Raji (cell line): ENCODE results near the gene ABCC3.

Experiments
- POLR2A ChIP-seq: IDR thresholded peaks from 2 replicates; pipeline ENCODE4 v1.6.1; 2011; ENCODE audit warnings: low read depth, low read length, control low read depth; ENCODE audit not compliant: insufficient read depth

ABCC3 gene

GRCh38 chr17:50631908-50632571, 2.6 kb upstream of the ABCC3 start:
- no peak for TF ChIP-seq POLR2A

DNA sequence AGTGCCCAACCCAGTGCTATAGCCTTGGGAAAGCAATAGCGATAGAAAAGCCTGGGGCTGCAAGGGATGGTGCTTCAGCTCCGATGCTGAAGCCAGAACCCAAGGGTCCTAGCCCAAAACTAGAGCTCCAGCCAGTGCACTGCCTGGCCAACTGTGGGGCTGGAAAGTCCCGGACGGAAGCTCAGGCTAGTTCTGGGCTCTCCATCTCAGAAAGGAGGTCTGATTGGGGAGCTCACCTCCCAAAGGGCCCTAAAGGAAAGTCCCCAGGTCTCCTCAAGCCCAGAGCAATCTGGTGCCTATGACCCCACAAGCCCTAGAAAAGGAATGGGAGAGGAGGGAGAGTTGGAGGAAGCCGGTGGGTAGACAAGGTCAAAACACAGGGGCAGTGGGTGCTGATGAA, 2.0 kb upstream of the ABCC3 start:
- TF ChIP-seq POLR2A, result no peak

- TF ChIP-seq POLR2A, result no peak
These were observed 998 bp upstream of the ABCC3 start for GRCh38 chr17:50633683-50634082.

- no peak for TF ChIP-seq POLR2A
These were observed 442 bp downstream of the ABCC3 start for GRCh38 chr17:50634915-50635731.

DNA sequence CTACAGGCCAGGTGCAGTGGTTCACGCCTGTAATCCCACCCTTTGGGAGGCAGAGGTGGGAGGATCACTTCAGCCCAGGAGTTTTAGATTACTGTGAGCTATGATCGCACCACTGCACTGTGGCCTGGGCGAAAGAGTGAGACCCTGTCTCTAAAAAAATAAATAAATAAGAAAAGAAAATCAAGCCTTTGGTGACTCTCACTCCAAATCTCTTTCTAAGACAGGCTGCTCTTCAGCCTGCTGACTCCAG, 976 bp downstream of the ABCC3 start:
- TF ChIP-seq POLR2A, result no peak

- no peak for TF ChIP-seq POLR2A
These were observed 1.5 kb downstream of the ABCC3 start for GRCh38 chr17:50635982-50636803.

- TF ChIP-seq POLR2A, result no peak
These were observed 2.1 kb downstream of the ABCC3 start for GRCh38 chr17:50636804-50637195.

DNA sequence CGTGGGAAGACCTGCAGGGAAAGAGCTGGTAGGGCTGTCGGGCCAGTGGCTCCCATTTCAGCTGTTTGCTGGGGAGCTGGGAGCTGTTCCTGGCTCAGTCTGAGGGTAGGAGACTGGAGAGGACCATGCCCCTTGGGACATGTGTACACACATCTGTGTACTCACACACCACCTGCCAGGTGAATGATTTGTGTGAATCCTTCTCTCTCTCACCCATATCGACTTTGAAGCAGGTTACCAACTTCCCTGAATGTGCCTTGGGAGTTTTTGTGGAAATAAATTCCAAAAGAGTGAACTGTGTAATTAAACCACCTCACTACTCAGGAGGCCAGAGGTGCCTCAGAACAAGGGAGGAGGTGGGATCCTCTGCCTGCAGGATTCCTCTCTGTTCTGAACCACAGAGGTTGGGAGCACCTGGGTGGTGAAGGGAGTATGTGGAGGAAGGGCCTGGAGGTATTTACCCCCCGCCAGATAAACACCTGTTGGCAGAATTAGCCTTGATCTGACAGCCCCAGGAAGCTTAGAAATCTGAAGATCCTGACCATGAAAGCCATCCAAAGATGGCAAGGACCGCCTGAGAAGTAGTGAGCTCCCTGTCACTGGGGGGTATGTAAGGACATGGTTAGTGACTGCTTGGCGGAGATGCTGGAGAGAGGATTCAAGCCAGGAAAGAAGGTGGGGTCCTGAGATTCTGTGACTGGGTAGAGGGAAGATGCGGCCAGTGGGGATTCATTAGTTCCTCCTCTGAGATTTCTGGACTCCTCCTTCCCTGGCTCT, 3.3 kb downstream of the ABCC3 start:
- no peak for TF ChIP-seq POLR2A

- TF ChIP-seq POLR2A, result no peak
These were observed 3.9 kb downstream of the ABCC3 start for GRCh38 chr17:50638606-50638965.

GRCh38 chr17:50638966-50639713, 4.5 kb downstream of the ABCC3 start:
- no peak for TF ChIP-seq POLR2A

GRCh38 chr17:50640686-50641351, 6.1 kb downstream of the ABCC3 start:
- TF ChIP-seq POLR2A, result no peak

GRCh38 chr17:50641357-50641756, 6.7 kb downstream of the ABCC3 start:
- no peak for TF ChIP-seq POLR2A

GRCh38 chr17:50642071-50642721, 7.5 kb downstream of the ABCC3 start:
- TF ChIP-seq POLR2A, result no peak
